ENCODE results near the gene ZFP62.
A peak's percentile ranks its signal among the peaks of the same experiment; 100 is the strongest.
"Not testable (repeated sequence)": the region's sequence is repeated elsewhere in the genome, so short reads cannot be mapped to it uniquely, and the experiment has no call there.

Gene ZFP62

GRCh38 chr5:180830253-180831138, 30.6 kb downstream of the ZFP62 start:
- DNase-seq (ENCODE audit: low spot score): peak; percentile 76

GRCh38 chr5:180829726-180830125, 31.4 kb downstream of the ZFP62 start:
- DNase-seq (ENCODE audit: low spot score): no peak

DNA sequence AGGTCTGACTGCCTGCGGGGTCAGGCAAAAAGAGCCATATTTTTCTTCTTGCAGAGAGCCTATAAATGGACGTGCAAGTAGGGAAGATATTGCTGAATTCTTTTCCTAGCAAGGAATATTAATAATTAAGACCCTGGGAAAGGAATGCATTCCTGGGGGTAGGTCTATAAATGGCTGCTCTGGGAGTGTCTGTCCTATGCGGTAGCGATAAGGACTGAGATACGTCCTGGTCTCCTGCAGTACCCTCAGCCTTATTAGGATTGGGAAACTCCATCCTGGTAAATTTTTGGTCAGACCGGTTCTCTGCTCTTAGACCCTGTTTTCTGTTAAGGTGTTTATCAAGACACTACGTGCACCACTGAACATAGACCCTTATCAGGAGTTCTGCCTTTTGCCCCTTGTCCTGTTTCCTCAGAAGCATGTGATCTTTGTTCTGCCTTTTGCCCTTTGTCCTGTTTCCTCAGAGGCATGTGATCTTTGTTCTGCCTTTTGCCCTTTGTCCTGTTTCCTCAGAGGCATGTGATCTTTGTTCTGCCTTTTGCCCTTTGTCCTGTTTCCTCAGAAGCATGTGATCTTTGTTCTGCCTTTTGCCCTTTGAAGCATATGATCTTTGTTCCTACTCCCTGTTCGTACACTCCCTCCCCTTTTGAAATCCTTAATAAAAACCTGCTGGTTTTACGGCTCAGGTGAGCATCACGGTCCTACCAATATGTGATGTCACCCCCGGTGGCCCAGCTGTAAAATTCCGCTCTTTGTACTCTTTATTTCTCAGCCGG, 32.1 kb downstream of the ZFP62 start:
- DNase-seq (ENCODE audit: low spot score): not testable (repeated sequence)

- not testable (repeated sequence) for DNase-seq (ENCODE audit: low spot score)
Observed at GRCh38 chr5:180827374-180827773, 33.7 kb downstream of the ZFP62 start.

DNA sequence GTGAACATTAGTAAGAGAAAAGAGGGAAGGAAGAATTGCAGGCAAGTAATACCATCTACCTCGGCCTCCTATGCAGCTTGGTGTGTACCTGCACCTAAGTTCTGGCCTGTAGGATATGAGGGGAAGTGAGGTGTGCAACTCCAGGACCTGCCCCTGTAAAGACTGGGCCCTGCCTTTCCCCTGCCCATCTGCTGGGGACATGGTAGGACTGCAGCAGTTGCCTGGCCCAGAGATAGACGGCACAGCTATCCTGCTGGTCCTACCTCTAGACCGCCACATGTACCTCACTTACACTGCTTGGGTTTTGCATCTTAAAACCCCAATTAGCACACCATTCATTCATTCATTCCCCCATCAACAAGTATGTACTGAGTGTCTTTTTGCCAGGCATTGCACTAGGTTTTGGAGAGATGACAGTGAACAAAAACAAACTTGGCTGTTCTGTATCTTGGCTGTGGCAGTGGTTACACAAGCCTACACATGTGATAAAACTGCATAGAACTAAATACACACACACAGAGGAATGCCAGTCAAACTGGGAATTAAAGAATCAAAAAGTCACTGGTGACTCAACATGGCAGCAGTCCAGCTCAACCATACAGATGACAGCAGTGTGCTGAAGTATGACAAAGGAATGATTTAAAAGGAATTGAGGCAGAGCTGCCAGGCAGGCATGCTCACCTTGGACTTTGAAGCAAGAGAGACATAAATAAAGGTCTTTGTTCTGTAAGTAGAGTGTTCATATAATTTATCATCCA, 35.1 kb downstream of the ZFP62 start:
- DNase-seq (ENCODE audit: low spot score): no peak

- no peak for DNase-seq (ENCODE audit: low spot score)
Observed at GRCh38 chr5:180824630-180825476, 36.2 kb downstream of the ZFP62 start.

GRCh38 chr5:180823940-180824629, 37.0 kb downstream of the ZFP62 start:
- no peak for DNase-seq (ENCODE audit: low spot score)

- DNase-seq (ENCODE audit: low spot score): no peak
Observed at GRCh38 chr5:180823346-180823745, 37.7 kb downstream of the ZFP62 start.

DNA sequence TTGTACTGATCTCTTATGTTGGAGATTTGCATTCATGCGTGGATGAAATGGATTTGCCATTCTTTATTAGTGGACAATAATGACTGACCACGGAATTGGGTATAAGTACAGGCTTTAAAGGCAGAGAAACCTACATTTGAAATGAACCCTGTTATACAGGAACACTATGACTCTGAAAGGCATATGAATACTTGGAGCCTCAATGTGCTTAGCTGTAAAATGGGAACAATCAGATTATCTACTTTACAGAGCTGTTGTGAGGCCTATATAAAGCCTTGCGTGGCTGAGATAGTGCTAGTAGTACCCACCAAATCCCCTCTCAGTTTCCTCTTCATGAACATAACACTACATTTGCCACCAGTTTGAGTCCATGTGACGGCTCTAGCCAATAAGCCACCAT, 39.5 kb downstream of the ZFP62 start:
- DNase-seq (ENCODE audit: low spot score): no peak

- no peak for DNase-seq (ENCODE audit: low spot score)
Observed at GRCh38 chr5:180820788-180821321, 40.2 kb downstream of the ZFP62 start.

GRCh38 chr5:180818677-180819341, 42.3 kb downstream of the ZFP62 start:
- DNase-seq (ENCODE audit: low spot score): no peak

- DNase-seq (ENCODE audit: low spot score): no peak
Observed at GRCh38 chr5:180817893-180818674, 43.0 kb downstream of the ZFP62 start.

DNA sequence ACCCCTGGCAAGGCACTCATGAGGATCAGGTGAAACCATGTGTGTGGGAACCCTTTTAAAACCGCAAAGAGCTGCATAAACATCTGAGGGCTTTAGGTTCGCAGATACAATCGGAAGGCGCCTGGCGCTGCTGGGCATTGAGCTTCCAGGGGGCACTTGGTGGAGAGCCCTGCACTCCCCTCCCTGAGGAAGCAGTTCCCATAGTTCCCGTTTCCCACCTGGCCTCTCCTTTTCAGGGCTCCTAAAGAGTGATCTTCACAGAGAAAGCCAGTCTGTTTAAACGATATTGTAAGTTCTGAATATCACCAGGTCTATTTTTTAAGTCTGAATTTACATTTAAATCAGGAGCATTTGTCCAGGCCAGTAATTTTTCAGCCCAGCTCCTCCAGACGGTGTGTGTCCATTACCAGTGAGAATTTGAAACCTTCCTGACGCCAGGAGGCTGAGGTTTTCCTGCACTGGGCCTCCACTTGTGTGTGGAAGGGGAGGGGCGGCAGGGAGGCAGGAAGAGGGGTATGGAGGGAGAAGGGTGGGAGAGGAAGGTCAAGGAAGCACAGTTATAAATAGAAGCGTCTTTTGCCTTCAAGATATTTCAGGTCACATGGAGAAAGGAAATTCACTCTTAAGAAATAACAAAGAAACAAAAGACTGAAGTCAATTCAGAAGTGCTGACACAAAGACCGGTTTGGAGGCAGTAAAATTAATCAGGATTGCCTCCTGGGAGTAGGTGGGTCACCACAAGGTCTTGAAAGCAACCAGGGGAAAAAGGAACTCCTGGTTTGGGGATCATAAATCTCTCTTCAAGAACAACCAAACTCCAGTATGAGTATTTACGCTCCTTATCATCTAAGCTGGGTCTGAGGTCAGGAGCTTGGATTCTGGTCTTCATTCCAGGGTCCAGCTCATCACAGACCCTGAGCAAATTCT, 44.2 kb downstream of the ZFP62 start:
- no peak for DNase-seq (ENCODE audit: low spot score)

DNA sequence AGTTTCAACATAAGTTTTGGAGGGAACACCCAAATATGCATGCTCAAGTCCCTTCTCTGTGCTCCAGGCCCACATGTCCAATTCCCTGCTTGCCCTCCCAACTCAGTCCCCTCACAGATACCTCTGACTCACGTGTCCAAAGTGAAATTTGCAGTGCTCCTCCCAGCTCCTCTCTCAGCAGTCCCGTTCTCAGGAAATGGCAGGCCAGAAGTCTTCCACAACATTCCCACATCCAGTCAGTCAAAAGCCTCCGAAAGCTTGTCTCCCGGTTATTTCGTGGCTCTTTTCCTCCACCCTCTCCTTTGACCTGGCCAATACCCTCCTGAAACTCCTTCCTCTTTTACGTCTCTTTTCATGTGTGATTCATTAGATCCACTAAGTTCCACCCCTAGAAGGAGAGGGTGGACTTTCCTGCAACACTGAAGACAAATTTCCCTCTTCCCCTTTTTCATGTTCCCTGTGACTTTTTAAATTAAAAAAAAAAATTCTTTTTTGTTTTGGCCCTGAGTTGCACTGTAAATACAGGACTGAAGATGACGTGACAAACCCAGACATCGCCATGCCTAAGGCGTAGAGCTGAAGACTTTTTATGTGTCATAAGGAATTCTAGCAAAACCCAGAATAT, 45.7 kb downstream of the ZFP62 start:
- no peak for DNase-seq (ENCODE audit: low spot score)

DNA sequence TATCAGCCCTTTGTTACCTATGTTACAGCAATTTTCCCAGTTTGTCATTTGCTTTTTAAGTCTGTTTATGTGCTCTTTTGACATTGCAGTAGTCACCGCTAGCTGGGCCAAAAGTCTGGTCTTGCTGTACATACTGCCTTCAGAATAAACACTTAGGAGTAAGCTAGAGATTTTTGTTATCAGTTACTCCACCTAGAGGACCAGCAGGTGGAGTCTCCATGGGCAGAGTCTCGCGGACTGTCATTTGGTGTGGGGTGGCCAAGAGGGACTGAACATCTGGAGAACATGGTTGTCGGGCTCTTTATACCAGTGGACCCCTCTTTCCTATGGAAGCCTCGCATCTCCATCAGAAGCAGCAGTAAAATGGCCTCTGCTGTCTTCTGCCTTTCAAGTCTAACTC, 47.7 kb downstream of the ZFP62 start:
- DNase-seq (ENCODE audit: low spot score): no peak

GRCh38 chr5:180811623-180812124, 49.4 kb downstream of the ZFP62 start:
- DNase-seq (ENCODE audit: low spot score): no peak

DNA sequence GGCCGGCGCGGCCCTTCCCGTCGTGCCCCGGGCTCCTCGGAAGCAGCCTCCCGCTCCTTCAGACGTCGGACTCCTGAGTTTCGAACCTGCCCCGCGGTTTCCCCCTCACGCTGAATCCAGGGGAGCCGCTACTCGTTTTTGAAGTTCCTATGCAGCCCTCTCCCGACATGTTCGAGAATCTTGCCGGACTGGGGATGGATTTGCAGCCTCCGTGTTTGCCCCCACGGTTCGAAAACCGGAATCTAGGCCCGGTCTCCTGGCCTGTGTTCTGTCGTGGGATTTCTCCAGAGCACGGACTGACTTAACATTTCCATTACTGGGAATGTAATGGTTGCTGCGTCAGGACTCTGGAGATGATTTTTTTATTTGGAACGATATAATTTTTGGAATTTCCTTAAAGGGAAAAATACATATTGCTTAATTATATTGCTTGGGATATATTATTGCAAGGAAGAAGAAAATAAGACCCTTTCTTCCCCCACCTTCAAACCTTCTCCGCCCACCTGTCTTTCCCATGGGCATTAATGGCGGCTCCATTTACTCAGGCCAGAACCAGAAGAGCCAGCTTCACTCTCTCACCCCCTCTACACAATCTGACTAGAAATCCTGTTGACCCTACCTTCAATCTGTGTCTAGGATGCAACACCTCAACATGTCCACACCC, 50.0 kb downstream of the ZFP62 start:
- no peak for DNase-seq (ENCODE audit: low spot score)
